IMR-90 (cell line): ENCODE measurements around the gene KCNE5. TPM values are rescaled to one million over a fixed set of nuclear protein-coding genes. Genes with fewer than 3 reads are reported as not detected.

Source experiments
- ATAC-seq: fragments of 200-7000 bp; cut with Tn5 transposase; 2 replicates; pipeline ENCODE4 v1.9.1; 2020; ENCODE audit warnings: low read depth, mild to moderate bottlenecking, moderate library complexity
- BruUV-seq: library from RNA; stranded (reverse); fragments of 400-500 nt; replicated peaks from 2 replicates; lab custom pipeline; 2021; lab: Mats Ljungman, UMichigan
- CTCF ChIA-PET: fragments of 300-600 bp; formaldehyde crosslinking; extraction: SDS; loops from one replicate; lab custom pipeline; 2021; ENCODE audit warnings: antibody characterized with exemption; lab: Yijun Ruan, JAX
- POLR2A ChIA-PET: fragments of 300-600 bp; sonication (Branson Sonifier 250); formaldehyde crosslinking; loops from one replicate; lab custom pipeline; 2022; ENCODE audit warnings: antibody characterized with exemption; ENCODE audit not compliant: unreplicated experiment; lab: Charles Lee
- DNase-seq: peaks from one replicate; pipeline ENCODE4 v3.0.0; 2013
- H2AFZ ChIP-seq: replicated peaks from 2 replicates; pipeline ENCODE3; 2013; ENCODE audit warnings: low read length, mild to moderate bottlenecking; ENCODE audit not compliant: poor library complexity
- H2AK5ac ChIP-seq: 2 replicates; pipeline ENCODE4 v1.6.1; 2013; ENCODE audit warnings: low read depth, low read length, inconsistent platforms
- H2AK9ac ChIP-seq: replicated peaks from 2 replicates; pipeline ENCODE3; 2013; ENCODE audit warnings: mild to moderate bottlenecking, low read depth, low read length, moderate library complexity; ENCODE audit not compliant: poor library complexity
- H2BK120ac ChIP-seq: 2 replicates; pipeline ENCODE4 v1.6.1; 2013; ENCODE audit warnings: low read depth, low read length, inconsistent platforms
- H2BK15ac ChIP-seq: 3 replicates; pipeline ENCODE4 v1.6.1; 2013; ENCODE audit warnings: low read depth, low read length, inconsistent platforms
- H2BK20ac ChIP-seq: 2 replicates; pipeline ENCODE4 v1.6.1; 2013; ENCODE audit warnings: low read depth, mild to moderate bottlenecking, inconsistent platforms, low read length, moderate library complexity
- H2BK5ac ChIP-seq: 2 replicates; pipeline ENCODE4 v1.6.1; 2013; ENCODE audit warnings: mild to moderate bottlenecking, low read depth, low read length, inconsistent platforms; ENCODE audit not compliant: poor library complexity, severe bottlenecking
- H3K14ac ChIP-seq: replicated peaks from 2 replicates; pipeline ENCODE4 v1.6.1; 2013; ENCODE audit warnings: low read depth, low read length, inconsistent platforms
- H3K18ac ChIP-seq: 2 replicates; pipeline ENCODE4 v1.6.1; 2013; ENCODE audit warnings: low read depth, low read length, control low read depth
- H3K23ac ChIP-seq: 2 replicates; pipeline ENCODE4 v1.6.1; 2013; ENCODE audit warnings: low read depth, low read length, inconsistent platforms
- H3K27ac ChIP-seq: 2 replicates; pipeline ENCODE4 v1.5.1; 2013; ENCODE audit warnings: mild to moderate bottlenecking, control low read depth, low read length; ENCODE audit not compliant: insufficient read depth
- H3K27me3 ChIP-seq: 2 replicates; pipeline ENCODE4 v1.6.1; 2013; ENCODE audit warnings: low read length; ENCODE audit not compliant: control insufficient read depth, insufficient read depth
- H3K36me3 ChIP-seq: 2 replicates; pipeline ENCODE4 v1.6.1; 2013; ENCODE audit warnings: low read length, mixed read lengths; ENCODE audit not compliant: control insufficient read depth, insufficient read depth
- H3K4ac ChIP-seq: 2 replicates; pipeline ENCODE4 v1.6.1; 2013; ENCODE audit warnings: low read depth, low read length, inconsistent platforms
- H3K4me1 ChIP-seq: 2 replicates; pipeline ENCODE4 v1.6.1; 2013; ENCODE audit warnings: low read length, mixed read lengths; ENCODE audit not compliant: control insufficient read depth, insufficient read depth
- H3K4me2 ChIP-seq: 2 replicates; pipeline ENCODE4 v1.6.1; 2013; ENCODE audit warnings: low read depth, mild to moderate bottlenecking, control low read depth, low read length, moderate library complexity
- H3K4me3 ChIP-seq: 2 replicates; pipeline ENCODE4 v1.5.1; 2013; ENCODE audit warnings: low read depth, mild to moderate bottlenecking, control low read depth, low read length, moderate library complexity; ENCODE audit not compliant: insufficient read depth
- H3K56ac ChIP-seq: 2 replicates; pipeline ENCODE4 v1.6.1; 2013; ENCODE audit warnings: low read length, inconsistent platforms; ENCODE audit not compliant: insufficient read depth; ENCODE audit errors: extremely low read depth
- H3K79me1 ChIP-seq, 2 experiments: 2 replicates each; pipeline ENCODE4 v1.6.1; 2013; ENCODE audit warnings: low read length in 2 of 2, inconsistent platforms in 1 of 2, low read depth in 1 of 2
- H3K9ac ChIP-seq: 2 replicates; pipeline ENCODE4 v1.6.1; 2013; ENCODE audit warnings: low read depth, low read length, control low read depth
- H3K9me1 ChIP-seq: 2 replicates; pipeline ENCODE4 v1.6.1; 2013; ENCODE audit warnings: low read length, inconsistent platforms; ENCODE audit not compliant: insufficient read depth
- H3K9me3 ChIP-seq: 2 replicates; pipeline ENCODE4 v1.6.1; 2013; ENCODE audit warnings: low read length; ENCODE audit not compliant: control insufficient read depth, insufficient read depth
- H4K20me1 ChIP-seq: 2 replicates; pipeline ENCODE4 v1.6.1; 2013; ENCODE audit warnings: low read length, inconsistent platforms; ENCODE audit not compliant: insufficient read depth
- H4K5ac ChIP-seq: 2 replicates; pipeline ENCODE4 v1.6.1; 2013; ENCODE audit warnings: mild to moderate bottlenecking, low read depth, low read length, control low read depth
- H4K8ac ChIP-seq, 2 experiments: 2 replicates each; pipeline ENCODE4 v1.6.1; 2013; ENCODE audit warnings: low read depth in 2 of 2, low read length in 2 of 2, control low read depth in 1 of 2, inconsistent platforms in 1 of 2
- H4K91ac ChIP-seq: 2 replicates; pipeline ENCODE4 v1.6.1; 2013; ENCODE audit warnings: low read depth, low read length, inconsistent platforms; ENCODE audit not compliant: insufficient read depth
- BHLHE40 ChIP-seq: fragments of 150-350 bp; IDR thresholded peaks from 2 replicates; pipeline ENCODE4 v1.6.1; 2016; ENCODE audit warnings: mild to moderate bottlenecking, low read depth, low read length
- CEBPB ChIP-seq: IDR thresholded peaks from 2 replicates; pipeline ENCODE4 v1.6.1; 2012; ENCODE audit warnings: low read depth, low read length, improper control_type of control experiment
- FOS ChIP-seq: fragments of 150-350 bp; IDR thresholded peaks from 2 replicates; pipeline ENCODE4 v1.6.1; 2016; ENCODE audit warnings: low read depth, low read length
- MAZ ChIP-seq: IDR thresholded peaks from 2 replicates; pipeline ENCODE4 v1.6.1; 2012; ENCODE audit warnings: low read depth, mild to moderate bottlenecking, low read length, improper control_type of control experiment, moderate library complexity, borderline replicate concordance
- RAD21 ChIP-seq: IDR thresholded peaks from 2 replicates; pipeline ENCODE4 v1.6.1; 2012; ENCODE audit warnings: low read length, improper control_type of control experiment
- RFX5 ChIP-seq: IDR thresholded peaks from 2 replicates; pipeline ENCODE4 v1.8.0; 2012; ENCODE audit warnings: low read depth, mild to moderate bottlenecking, low read length, moderate library complexity
- WGBS, 2 experiments: methylation state at CpG; one replicate each; pipeline versions ENCODE4 v1.1.5 to v1.1.7; 2013; ENCODE audit warnings: missing lambda C conversion rate in 2 of 2; ENCODE audit not compliant: insufficient read length in 1 of 2; ENCODE audit errors: extremely low coverage in 2 of 2; 5-methylcytosine and 5-hydroxymethylcytosine counted together
- dilution Hi-C: fragments of 300-500 bp; cut with HindIII; formaldehyde crosslinking; loops from one replicate; pipeline ENCODE4 v1.14.3; 2018; ENCODE audit warnings: low sequenced_read_pairs; ENCODE audit not compliant: unreplicated experiment
- in situ Hi-C: fragments of 300-500 bp; cut with MboI; formaldehyde crosslinking; loops from 3 replicates; pipeline ENCODE4 v1.14.3; 2019; ENCODE audit warnings: low sequenced_read_pairs, inconsistent platforms, mixed read lengths
- intact Hi-C: fragments of 100-400 bp; cut with micrococcal nuclease; formaldehyde crosslinking; loops from 2 replicates; pipeline ENCODE4 v1.10.0; 2022
- polyA plus RNA-seq, 3 experiments: library from polyadenylated mRNA; depleted of rRNA; stranded (reverse); fragments of >200 nt; gene quantifications; 2 replicates each; pipeline ENCODE4 v1.2.3, GENCODE V29; 2012; ENCODE audit warnings: low replicate concordance in 1 of 3
- total RNA-seq: library from RNA; depleted of rRNA; stranded (reverse); fragments of >200 nt; gene quantifications from 2 replicates; pipeline ENCODE4 v1.2.3, GENCODE V29; 2012
- TF ChIP-seq, protein P1 (sequence below): fragments of 150-350 bp; IDR thresholded peaks from 2 replicates; pipeline ENCODE4 v1.6.1; 2016; ENCODE audit warnings: low read depth, mild to moderate bottlenecking, low read length, moderate library complexity, borderline replicate concordance
- TF ChIP-seq, protein P2 (sequence below): conservative IDR thresholded peaks from 2 replicates; pipeline ENCODE4 v1.5.1; 2012; ENCODE audit warnings: mild to moderate bottlenecking, low read depth, low read length, improper control_type of control experiment

KCNE5 gene
- total and polyA plus RNA-seq, 2 of the 4 experiments (the other 2 are of a cell fraction): 0.15 to 0.18 TPM

DNA sequence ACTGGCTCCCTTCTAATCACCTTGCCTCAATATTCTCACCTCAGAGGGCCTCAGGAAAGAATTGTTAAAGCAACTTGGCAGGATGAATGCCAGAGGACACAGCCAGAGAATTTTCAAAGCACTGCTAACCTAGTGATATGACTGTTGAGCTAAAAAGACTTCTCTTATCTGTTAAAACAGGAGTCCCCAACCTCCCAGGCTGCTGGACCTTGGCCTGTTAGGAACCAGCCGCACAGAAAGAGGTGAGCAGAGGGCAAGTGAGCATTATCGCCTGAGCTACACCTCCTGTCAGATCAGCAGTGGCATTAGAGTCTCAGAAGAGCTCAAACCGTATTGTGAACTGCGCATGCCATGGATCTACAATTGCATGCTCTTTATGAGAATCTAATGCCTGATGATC lies 1.7 kb upstream of the KCNE5 start:
- no peak overlapping the region for H3K14ac ChIP-seq
- intact Hi-C loops (no loop called here), in situ Hi-C loops (no loop called here), dilution Hi-C loops (no loop called here)
- H4K8ac ChIP-seq: no peak overlapping the region
- H3K27me3 ChIP-seq: no peaks in the 10 kb centered on the region; the same call in 1 of the 2 replicates
- no peak overlapping the region for H2BK15ac ChIP-seq
- no peak overlapping the region for H3K9ac ChIP-seq
- H3K4ac ChIP-seq: no peak overlapping the region
- no peak overlapping the region for H3K18ac ChIP-seq
- H4K20me1 ChIP-seq: no peaks in the 10 kb centered on the region
- no peak overlapping the region for H3K4me3 ChIP-seq
- no peak overlapping the region for H2BK120ac ChIP-seq
- ATAC-seq (no peak), DNase-seq (no peak)
- H4K5ac ChIP-seq: no peak overlapping the region
- no peak overlapping the region for H4K91ac ChIP-seq
- no peak overlapping the region for H2AK9ac ChIP-seq
- no peak overlapping the region for H2BK5ac ChIP-seq
- POLR2A ChIA-PET: no interaction called here
- H2AK5ac ChIP-seq: no peak overlapping the region
- TF ChIP-seq, protein P1, sequence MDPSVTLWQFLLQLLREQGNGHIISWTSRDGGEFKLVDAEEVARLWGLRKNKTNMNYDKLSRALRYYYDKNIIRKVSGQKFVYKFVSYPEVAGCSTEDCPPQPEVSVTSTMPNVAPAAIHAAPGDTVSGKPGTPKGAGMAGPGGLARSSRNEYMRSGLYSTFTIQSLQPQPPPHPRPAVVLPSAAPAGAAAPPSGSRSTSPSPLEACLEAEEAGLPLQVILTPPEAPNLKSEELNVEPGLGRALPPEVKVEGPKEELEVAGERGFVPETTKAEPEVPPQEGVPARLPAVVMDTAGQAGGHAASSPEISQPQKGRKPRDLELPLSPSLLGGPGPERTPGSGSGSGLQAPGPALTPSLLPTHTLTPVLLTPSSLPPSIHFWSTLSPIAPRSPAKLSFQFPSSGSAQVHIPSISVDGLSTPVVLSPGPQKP: no peak
- TF ChIP-seq MAZ (no peak), BHLHE40 (no peak), RFX5 (no peak), FOS (no peak), RAD21 (no peak), CEBPB (no peak)
- TF ChIP-seq, protein P2, sequence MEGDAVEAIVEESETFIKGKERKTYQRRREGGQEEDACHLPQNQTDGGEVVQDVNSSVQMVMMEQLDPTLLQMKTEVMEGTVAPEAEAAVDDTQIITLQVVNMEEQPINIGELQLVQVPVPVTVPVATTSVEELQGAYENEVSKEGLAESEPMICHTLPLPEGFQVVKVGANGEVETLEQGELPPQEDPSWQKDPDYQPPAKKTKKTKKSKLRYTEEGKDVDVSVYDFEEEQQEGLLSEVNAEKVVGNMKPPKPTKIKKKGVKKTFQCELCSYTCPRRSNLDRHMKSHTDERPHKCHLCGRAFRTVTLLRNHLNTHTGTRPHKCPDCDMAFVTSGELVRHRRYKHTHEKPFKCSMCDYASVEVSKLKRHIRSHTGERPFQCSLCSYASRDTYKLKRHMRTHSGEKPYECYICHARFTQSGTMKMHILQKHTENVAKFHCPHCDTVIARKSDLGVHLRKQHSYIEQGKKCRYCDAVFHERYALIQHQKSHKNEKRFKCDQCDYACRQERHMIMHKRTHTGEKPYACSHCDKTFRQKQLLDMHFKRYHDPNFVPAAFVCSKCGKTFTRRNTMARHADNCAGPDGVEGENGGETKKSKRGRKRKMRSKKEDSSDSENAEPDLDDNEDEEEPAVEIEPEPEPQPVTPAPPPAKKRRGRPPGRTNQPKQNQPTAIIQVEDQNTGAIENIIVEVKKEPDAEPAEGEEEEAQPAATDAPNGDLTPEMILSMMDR: no peak
- H3K56ac ChIP-seq: no peak overlapping the region
- no peak overlapping the region for H3K23ac ChIP-seq
- H3K27ac ChIP-seq: no peak overlapping the region
- CTCF ChIA-PET: no interaction called here
- BruUV-seq: no TSS peak
- H2AFZ ChIP-seq: no peak overlapping the region
- WGBS, 2 experiments: no CpG with 5 or more reads among the region's 4 CpGs
- H3K4me2 ChIP-seq: no peak overlapping the region
- no peaks in the 10 kb centered on the region for H3K79me1 ChIP-seq
- H3K36me3 ChIP-seq: no peaks in the 10 kb centered on the region
- no peak overlapping the region for H2BK20ac ChIP-seq
- no peaks in the 10 kb centered on the region for H3K9me3 ChIP-seq
- H3K9me1 ChIP-seq: no peaks in the 10 kb centered on the region
- no peaks in the 10 kb centered on the region for H3K4me1 ChIP-seq
